ENCODE measurements around the gene MICA. TPM values are rescaled to one million over a fixed set of nuclear protein-coding genes. Genes with fewer than 3 reads are reported as not detected.

MICA gene
- total and polyA plus RNA-seq, 2 experiments from 2014 or later = 36.0 to 41.9 TPM

DNA sequence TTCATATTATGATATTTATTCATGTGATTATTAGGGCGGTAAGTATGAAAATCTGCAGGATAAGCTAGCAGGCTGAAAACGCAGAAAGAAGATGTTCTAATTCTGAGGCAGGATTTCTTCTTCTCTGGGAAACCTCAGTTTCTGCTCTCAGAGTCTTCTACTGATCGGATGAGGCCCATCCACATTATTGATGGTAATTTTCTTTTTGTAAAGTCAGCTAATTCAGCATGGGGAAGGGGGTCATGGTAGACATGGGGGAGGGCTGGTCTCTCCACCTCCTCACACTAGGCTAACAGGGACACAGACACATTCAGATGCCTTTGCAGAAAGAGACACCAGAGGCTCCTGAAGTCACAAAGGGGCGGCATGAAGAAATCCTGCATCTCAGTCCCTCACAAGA, 21.7 kb upstream of the MICA start:
- H3K4me2 ChIP-seq = no peak overlapping the region
- H3K9me2 ChIP-seq (replicated peaks; ENCODE audit: insufficient read depth) = no peaks in the 10 kb centered on the region
- H3K4me3 ChIP-seq = no peak overlapping the region
- H4K20me1 ChIP-seq (ENCODE audit: insufficient read depth, poor library complexity, severe bottlenecking) = no peaks in the 10 kb centered on the region
- H3K9me3 ChIP-seq (ENCODE audit: low read depth) = no peaks in the 10 kb centered on the region
- TF ChIP-seq, protein P1, sequence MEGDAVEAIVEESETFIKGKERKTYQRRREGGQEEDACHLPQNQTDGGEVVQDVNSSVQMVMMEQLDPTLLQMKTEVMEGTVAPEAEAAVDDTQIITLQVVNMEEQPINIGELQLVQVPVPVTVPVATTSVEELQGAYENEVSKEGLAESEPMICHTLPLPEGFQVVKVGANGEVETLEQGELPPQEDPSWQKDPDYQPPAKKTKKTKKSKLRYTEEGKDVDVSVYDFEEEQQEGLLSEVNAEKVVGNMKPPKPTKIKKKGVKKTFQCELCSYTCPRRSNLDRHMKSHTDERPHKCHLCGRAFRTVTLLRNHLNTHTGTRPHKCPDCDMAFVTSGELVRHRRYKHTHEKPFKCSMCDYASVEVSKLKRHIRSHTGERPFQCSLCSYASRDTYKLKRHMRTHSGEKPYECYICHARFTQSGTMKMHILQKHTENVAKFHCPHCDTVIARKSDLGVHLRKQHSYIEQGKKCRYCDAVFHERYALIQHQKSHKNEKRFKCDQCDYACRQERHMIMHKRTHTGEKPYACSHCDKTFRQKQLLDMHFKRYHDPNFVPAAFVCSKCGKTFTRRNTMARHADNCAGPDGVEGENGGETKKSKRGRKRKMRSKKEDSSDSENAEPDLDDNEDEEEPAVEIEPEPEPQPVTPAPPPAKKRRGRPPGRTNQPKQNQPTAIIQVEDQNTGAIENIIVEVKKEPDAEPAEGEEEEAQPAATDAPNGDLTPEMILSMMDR (IDR thresholded peaks at IDR 0.05; ENCODE audit: poor library complexity) = no peak
- no peak for TF ChIP-seq EZH2phosphoT487 (IDR thresholded peaks at IDR 0.05; ENCODE audit: low read depth, severe bottlenecking, unreplicated experiment)
- TF ChIP-seq EZH2 (IDR thresholded peaks at IDR 0.05; ENCODE audit: borderline replicate concordance) = no peak
- 63% methylated on average over 4 of the region's 4 CpGs for WGBS (ENCODE audit: low lambda C conversion rate, missing lambda C conversion rate)
- DNase-seq (ENCODE audit: low spot score) = no peak
- no peaks in the 10 kb centered on the region for H3K36me3 ChIP-seq (replicated peaks; ENCODE audit: insufficient read depth, low read depth)
- H2AFZ ChIP-seq = no peak overlapping the region
- no peaks in the 10 kb centered on the region for H3K27me3 ChIP-seq
- no peak overlapping the region for H3K27ac ChIP-seq
- H3K79me2 ChIP-seq = no peaks in the 10 kb centered on the region
- no peaks in the 10 kb centered on the region for H3K4me1 ChIP-seq (ENCODE audit: insufficient read depth)

DNA sequence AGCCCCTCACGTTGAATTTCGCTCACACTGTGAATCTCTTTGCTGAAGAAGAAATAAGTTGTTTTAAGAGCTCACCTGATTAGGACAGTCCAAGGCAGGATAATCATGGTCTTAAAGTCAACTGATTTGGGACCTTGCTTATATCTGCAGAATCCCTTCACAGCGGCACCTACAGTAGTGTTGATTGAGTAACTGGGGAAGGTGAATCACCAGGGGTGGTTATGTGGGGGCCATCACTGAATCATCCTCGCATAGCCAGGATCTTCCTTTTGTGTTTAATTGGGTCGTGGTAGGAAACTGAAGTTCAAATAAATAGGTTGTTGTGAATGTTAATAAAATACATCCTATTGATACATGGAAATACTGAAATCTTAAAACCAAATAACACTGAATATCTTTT, 20.2 kb upstream of the MICA start:
- Histone ChIP-seq H3K27ac (no peak overlapping the region), H3K9me2 (replicated peaks; ENCODE audit: insufficient read depth) (no peaks in the 10 kb centered on the region), H2AFZ (no peak overlapping the region), H3K4me3 (no peak overlapping the region), H3K4me2 (no peak overlapping the region), H3K9me3 (ENCODE audit: low read depth) (no peaks in the 10 kb centered on the region), H3K36me3 (replicated peaks; ENCODE audit: insufficient read depth, low read depth) (no peaks in the 10 kb centered on the region), H3K79me2 (no peaks in the 10 kb centered on the region), H4K20me1 (ENCODE audit: insufficient read depth, poor library complexity, severe bottlenecking) (no peaks in the 10 kb centered on the region), H3K27me3 (no peaks in the 10 kb centered on the region), H3K4me1 (ENCODE audit: insufficient read depth) (no peaks in the 10 kb centered on the region)
- 68% methylated on average over 5 of the region's 5 CpGs for WGBS (ENCODE audit: low lambda C conversion rate, missing lambda C conversion rate)
- no peak for TF ChIP-seq EZH2phosphoT487 (IDR thresholded peaks at IDR 0.05; ENCODE audit: low read depth, severe bottlenecking, unreplicated experiment)
- TF ChIP-seq EZH2 (IDR thresholded peaks at IDR 0.05; ENCODE audit: borderline replicate concordance) = no peak
- TF ChIP-seq, protein P1 (IDR thresholded peaks at IDR 0.05; ENCODE audit: poor library complexity) = no peak
- no peak for DNase-seq (ENCODE audit: low spot score)

DNA sequence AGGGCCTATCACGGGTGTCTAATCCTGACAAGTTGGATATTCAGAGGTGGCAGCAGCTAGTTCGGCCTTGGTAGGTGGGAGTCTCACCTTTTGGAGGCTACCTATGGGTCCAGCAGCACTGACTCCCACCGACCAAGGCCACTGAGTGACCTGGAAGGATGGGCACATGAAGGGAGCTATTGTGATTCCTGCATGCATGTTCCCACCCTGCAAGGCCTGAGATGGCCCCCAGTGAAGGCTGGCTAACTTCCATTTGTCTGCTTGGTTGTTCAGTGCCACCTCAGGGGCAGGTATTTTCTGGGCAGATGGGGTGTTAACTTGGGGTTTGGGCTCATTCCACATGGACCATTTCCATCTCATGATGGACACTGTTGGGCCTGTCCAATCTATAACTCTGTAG, 18.4 kb upstream of the MICA start:
- TF ChIP-seq EZH2 (IDR thresholded peaks at IDR 0.05; ENCODE audit: borderline replicate concordance) = no peak
- no peak for TF ChIP-seq EZH2phosphoT487 (IDR thresholded peaks at IDR 0.05; ENCODE audit: low read depth, severe bottlenecking, unreplicated experiment)
- TF ChIP-seq, protein P1 (IDR thresholded peaks at IDR 0.05; ENCODE audit: poor library complexity) = no peak
- Histone ChIP-seq H3K4me2 (no peak overlapping the region), H3K27ac (no peak overlapping the region), H3K79me2 (no peaks in the 10 kb centered on the region), H3K4me1 (ENCODE audit: insufficient read depth) (no peaks in the 10 kb centered on the region), H3K9me2 (replicated peaks; ENCODE audit: insufficient read depth) (no peaks in the 10 kb centered on the region), H3K36me3 (replicated peaks; ENCODE audit: insufficient read depth, low read depth) (no peaks in the 10 kb centered on the region), H2AFZ (no peak overlapping the region), H4K20me1 (ENCODE audit: insufficient read depth, poor library complexity, severe bottlenecking) (no peaks in the 10 kb centered on the region), H3K9me3 (ENCODE audit: low read depth) (no peaks in the 10 kb centered on the region), H3K4me3 (no peak overlapping the region), H3K27me3 (no peaks in the 10 kb centered on the region)
- DNase-seq (ENCODE audit: low spot score) = no peak
- WGBS (ENCODE audit: low lambda C conversion rate, missing lambda C conversion rate) = 85% methylated on average over 3 of the region's 3 CpGs

DNA sequence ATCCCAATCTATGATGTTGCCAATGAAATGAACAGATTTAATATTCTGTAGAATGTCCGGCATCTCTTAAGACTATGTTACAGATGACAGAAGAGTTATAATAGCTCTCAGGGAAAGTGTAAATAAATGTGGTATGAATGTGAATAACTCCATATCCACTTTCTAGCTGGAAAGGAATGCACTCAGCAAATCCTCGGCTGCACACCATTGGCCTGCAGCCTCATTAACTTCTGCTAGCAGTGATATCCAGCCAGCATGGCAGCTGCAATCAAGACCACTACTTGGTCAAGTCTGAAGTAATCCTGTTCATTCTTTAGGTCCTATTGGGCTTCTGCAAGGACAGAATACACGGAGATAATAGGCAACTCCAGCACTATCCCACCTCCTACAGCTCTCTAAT, 17.3 kb upstream of the MICA start:
- TF ChIP-seq EZH2 (IDR thresholded peaks at IDR 0.05; ENCODE audit: borderline replicate concordance) = no peak
- 75% methylated on average over 3 of the region's 3 CpGs for WGBS (ENCODE audit: low lambda C conversion rate, missing lambda C conversion rate)
- Histone ChIP-seq H3K27me3 (no peaks in the 10 kb centered on the region), H3K27ac (no peak overlapping the region), H3K4me3 (no peak overlapping the region), H2AFZ (no peak overlapping the region), H3K36me3 (replicated peaks; ENCODE audit: insufficient read depth, low read depth) (no peaks in the 10 kb centered on the region), H3K79me2 (no peaks in the 10 kb centered on the region), H3K9me3 (ENCODE audit: low read depth) (no peaks in the 10 kb centered on the region), H4K20me1 (ENCODE audit: insufficient read depth, poor library complexity, severe bottlenecking) (no peaks in the 10 kb centered on the region), H3K9me2 (replicated peaks; ENCODE audit: insufficient read depth) (no peaks in the 10 kb centered on the region), H3K4me2 (no peak overlapping the region), H3K4me1 (ENCODE audit: insufficient read depth) (no peaks in the 10 kb centered on the region)
- no peak for DNase-seq (ENCODE audit: low spot score)
